Pancreas (tissue), 10 donors: ENCODE measurements around the gene LRRC43. TPM values are rescaled to one million over a fixed set of nuclear protein-coding genes. Genes with fewer than 3 reads are reported as not detected.

Experiments
- ATAC-seq, 4 donors: fragments of 200-7000 bp; cut with Tn5 transposase; one replicate each; pipeline versions ENCODE4 v1.8.0 to v1.9.1; 2020; ENCODE audit warnings: mild to moderate bottlenecking in 4 of 4, moderate library complexity in 4 of 4
- DNase-seq, 6 donors: peaks; one replicate each; pipeline ENCODE4 v3.0.0-alpha.2; 2020
- FAIRE-seq: peaks from 2 replicates; lab custom pipeline; 2012; peaks lifted over from hg19 to GRCh38; lab: Jason Lieb, UNC
- H3K27ac ChIP-seq, 4 donors: fragments of 200-600 bp; sonication (generic); 1 replicate in 3 of 4; 2 replicates in 1 of 4; pipeline versions ENCODE4 v1.5.0 to v1.8.0; 2020
- H3K27me3 ChIP-seq, 4 donors: fragments of 200-600 bp; one replicate each; pipeline ENCODE4 v1.8.0; 2021
- H3K36me3 ChIP-seq, 3 donors: fragments of 200-600 bp; sonication (generic) in 1 of 3; one replicate each; pipeline versions ENCODE4 v1.5.0 to v1.8.0; 2020 to 2021
- H3K4me1 ChIP-seq, 3 donors: fragments of 200-600 bp; one replicate each; pipeline ENCODE4 v1.8.0; 2021
- H3K4me3 ChIP-seq, 4 donors: fragments of 200-600 bp; sonication (generic) in 2 of 4; one replicate each; pipeline versions ENCODE4 v1.5.0 to v1.8.0; 2020 to 2021
- H3K9me3 ChIP-seq, 4 donors: fragments of 200-600 bp; one replicate each; pipeline ENCODE4 v1.8.0; 2021
- WGBS, 2 donors: extraction: QIAGEN DNeasy Blood & Tissue Kit; methylation state at CpG; one replicate each; pipeline ENCODE4 v1.1.7; 2013; 5-methylcytosine and 5-hydroxymethylcytosine counted together
- intact Hi-C, 3 donors: fragments of 100-400 bp; cut with DNase I; formaldehyde crosslinking; loops; one replicate each; pipeline versions ENCODE4 v1.11.1 to v1.14.2; 2022
- polyA plus RNA-seq, 2 donors: library from polyadenylated mRNA; stranded (reverse); fragments of 200-250 nt; gene quantifications; one replicate each; pipeline ENCODE4 v1.2.3, GENCODE V29; 2013
- total RNA-seq, 6 donors: library from RNA; stranded (reverse); fragmentation: NEBNext Ultra II Directional in 4 of 6; extraction: Animal tissue kit (Norgen Biotek cat#: 25700) in 4 of 6; gene quantifications; one replicate each; pipeline versions ENCODE4 v1.2.1 to v1.2.4, GENCODE V29; 2021 to 2023
- TF ChIP-seq, protein P1 (sequence below), 4 donors: fragments of 200-600 bp; sonication (generic) in 3 of 4; IDR thresholded peaks; one replicate each; pipeline versions ENCODE4 v1.5.0 to v1.8.0; 2021; ENCODE audit warnings: antibody characterized with exemption in 4 of 4
- donor health status: healthy with polysubstance abuse.
- donor health status: DM: no; HTN: no; CAD: no; lungs with moderate emphysema.
- donor health status: DM: no; HTN: no; CAD: no.
- donor health status: control.
- donor health status: control.
- donor health status: Bipolar disorder and iron deficiency.
- donor health status: DM: yes; HTN: yes; CAD: no.
- donor health status: DM: no; HTN: no; CAD: no.
- donor health status: DM: no; HTN: no; CAD: no.
- donor health status: DM: yes; HTN: yes; CAD: no.

The LRRC43 gene
- total and polyA plus RNA-seq, 8 donors = 0.12 to 1.6 (median 0.52) TPM

GRCh38 chr12:122184517-122184916 is 1.6 kb downstream of the LRRC43 start:
- DNase-seq = no peak
- Histone ChIP-seq H3K36me3 (no peaks in the 10 kb centered on the region), H3K9me3 (no peaks in the 10 kb centered on the region), H3K27ac (no peak overlapping the region), H3K4me1 (peaks cover 0 to 4% (median 0%) of the 10 kb centered on the region in 3 donors), H3K27me3 (no peaks in the 10 kb centered on the region), H3K4me3 (no peak overlapping the region)
- TF ChIP-seq, protein P1, sequence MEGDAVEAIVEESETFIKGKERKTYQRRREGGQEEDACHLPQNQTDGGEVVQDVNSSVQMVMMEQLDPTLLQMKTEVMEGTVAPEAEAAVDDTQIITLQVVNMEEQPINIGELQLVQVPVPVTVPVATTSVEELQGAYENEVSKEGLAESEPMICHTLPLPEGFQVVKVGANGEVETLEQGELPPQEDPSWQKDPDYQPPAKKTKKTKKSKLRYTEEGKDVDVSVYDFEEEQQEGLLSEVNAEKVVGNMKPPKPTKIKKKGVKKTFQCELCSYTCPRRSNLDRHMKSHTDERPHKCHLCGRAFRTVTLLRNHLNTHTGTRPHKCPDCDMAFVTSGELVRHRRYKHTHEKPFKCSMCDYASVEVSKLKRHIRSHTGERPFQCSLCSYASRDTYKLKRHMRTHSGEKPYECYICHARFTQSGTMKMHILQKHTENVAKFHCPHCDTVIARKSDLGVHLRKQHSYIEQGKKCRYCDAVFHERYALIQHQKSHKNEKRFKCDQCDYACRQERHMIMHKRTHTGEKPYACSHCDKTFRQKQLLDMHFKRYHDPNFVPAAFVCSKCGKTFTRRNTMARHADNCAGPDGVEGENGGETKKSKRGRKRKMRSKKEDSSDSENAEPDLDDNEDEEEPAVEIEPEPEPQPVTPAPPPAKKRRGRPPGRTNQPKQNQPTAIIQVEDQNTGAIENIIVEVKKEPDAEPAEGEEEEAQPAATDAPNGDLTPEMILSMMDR (IDR thresholded peaks at IDR 0.05) = no peak
- intact Hi-C loops = loop anchor here in 1 of 3 donors (10.0 kb wide), 1 partner anchor 130 kb away; no protein-coding TSS in a partner anchor
- FAIRE-seq = no peak
- ATAC-seq = no peak
- 90 to 92% methylated on average over 18 of the region's 18 CpGs for WGBS, 2 donors

GRCh38 chr12:122185079-122185478 is 2.2 kb downstream of the LRRC43 start:
- 86 to 87% methylated on average over 7 of the region's 7 CpGs for WGBS, 2 donors
- FAIRE-seq = no peak
- TF ChIP-seq, protein P1 (IDR thresholded peaks at IDR 0.05) = no peak
- ATAC-seq = no peak
- Histone ChIP-seq H3K9me3 (no peaks in the 10 kb centered on the region), H3K27ac (no peak overlapping the region), H3K4me3 (no peak overlapping the region), H3K27me3 (no peaks in the 10 kb centered on the region), H3K36me3 (no peaks in the 10 kb centered on the region), H3K4me1 (peaks cover 0 to 4% (median 0%) of the 10 kb centered on the region in 3 donors)
- intact Hi-C loops = loop anchor here in 1 of 3 donors (10.0 kb wide), 1 partner anchor 130 kb away; no protein-coding TSS in a partner anchor
- DNase-seq = no peak

DNA sequence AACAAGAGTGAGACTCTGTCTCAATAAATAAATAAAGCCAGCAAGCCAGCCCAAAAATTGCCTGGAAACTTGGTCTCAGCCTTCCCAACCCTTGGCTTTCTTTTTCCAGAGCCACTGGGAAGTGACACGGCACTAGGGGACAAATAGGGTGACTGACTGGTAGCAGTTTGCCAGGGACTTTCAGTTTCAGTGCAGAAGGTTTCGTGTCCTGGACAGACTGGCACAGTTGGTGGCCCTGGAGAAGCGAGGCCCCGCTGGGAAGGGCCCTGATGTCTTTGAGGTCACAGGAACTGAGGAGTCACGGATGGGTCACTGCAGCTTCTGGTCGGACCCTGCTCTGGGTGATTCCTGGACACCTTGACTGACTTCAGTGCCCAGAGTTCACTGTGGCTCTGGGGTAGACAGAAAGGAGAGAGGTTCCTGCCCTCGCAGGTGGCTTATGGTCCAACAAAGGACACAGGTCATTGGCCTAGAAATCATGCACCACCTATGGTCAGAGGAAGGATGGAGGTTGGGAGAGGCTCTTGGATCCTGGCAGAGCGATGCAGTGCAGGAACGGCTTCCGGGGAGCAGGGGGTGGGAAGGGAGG is 2.7 kb downstream of the LRRC43 start:
- Histone ChIP-seq H3K27ac (no peak overlapping the region), H3K36me3 (no peaks in the 10 kb centered on the region), H3K4me3 (no peak overlapping the region), H3K4me1 (peaks cover 0 to 4% (median 0%) of the 10 kb centered on the region in 3 donors), H3K9me3 (no peaks in the 10 kb centered on the region), H3K27me3 (no peaks in the 10 kb centered on the region)
- no peak for DNase-seq
- no peak for FAIRE-seq
- ATAC-seq = no peak
- WGBS, 2 donors = 83 to 91% methylated on average over 7 to 10 of the region's 10 CpGs
- TF ChIP-seq, protein P1 (IDR thresholded peaks at IDR 0.05) = no peak
- intact Hi-C loops = loop anchor here in 1 of 3 donors (10.0 kb wide), 1 partner anchor 131 kb away; no protein-coding TSS in a partner anchor

GRCh38 chr12:122187466-122187865 is 4.5 kb downstream of the LRRC43 start:
- Histone ChIP-seq H3K36me3 (no peaks in the 10 kb centered on the region), H3K4me1 (peaks cover 0 to 4% (median 0%) of the 10 kb centered on the region in 3 donors), H3K27ac (no peak overlapping the region), H3K27me3 (no peaks in the 10 kb centered on the region), H3K9me3 (no peaks in the 10 kb centered on the region), H3K4me3 (no peak overlapping the region)
- intact Hi-C loops = loop anchor here in 1 of 3 donors (10.0 kb wide), 1 partner anchor 133 kb away; no protein-coding TSS in a partner anchor
- 75 to 80% methylated on average over 12 of the region's 12 CpGs for WGBS, 2 donors
- FAIRE-seq (no peak), ATAC-seq (no peak), DNase-seq (no peak)
- TF ChIP-seq, protein P1 (IDR thresholded peaks at IDR 0.05) = no peak
